ENCODE data around the gene ZDHHC5. TPM values are rescaled to one million over a fixed set of nuclear protein-coding genes. Genes with fewer than 3 reads are reported as not detected.

The ZDHHC5 gene
- total RNA-seq (2021): 65.2 and 67.2 TPM in 2 replicates
- long read RNA-seq, full-length matches to known transcripts: 26 of 60 reads
- long read RNA-seq, partial matches to known transcripts: 21 of 60 reads
- long read RNA-seq, other reads (novel, unspliced or antisense): 13 of 60 reads

DNA sequence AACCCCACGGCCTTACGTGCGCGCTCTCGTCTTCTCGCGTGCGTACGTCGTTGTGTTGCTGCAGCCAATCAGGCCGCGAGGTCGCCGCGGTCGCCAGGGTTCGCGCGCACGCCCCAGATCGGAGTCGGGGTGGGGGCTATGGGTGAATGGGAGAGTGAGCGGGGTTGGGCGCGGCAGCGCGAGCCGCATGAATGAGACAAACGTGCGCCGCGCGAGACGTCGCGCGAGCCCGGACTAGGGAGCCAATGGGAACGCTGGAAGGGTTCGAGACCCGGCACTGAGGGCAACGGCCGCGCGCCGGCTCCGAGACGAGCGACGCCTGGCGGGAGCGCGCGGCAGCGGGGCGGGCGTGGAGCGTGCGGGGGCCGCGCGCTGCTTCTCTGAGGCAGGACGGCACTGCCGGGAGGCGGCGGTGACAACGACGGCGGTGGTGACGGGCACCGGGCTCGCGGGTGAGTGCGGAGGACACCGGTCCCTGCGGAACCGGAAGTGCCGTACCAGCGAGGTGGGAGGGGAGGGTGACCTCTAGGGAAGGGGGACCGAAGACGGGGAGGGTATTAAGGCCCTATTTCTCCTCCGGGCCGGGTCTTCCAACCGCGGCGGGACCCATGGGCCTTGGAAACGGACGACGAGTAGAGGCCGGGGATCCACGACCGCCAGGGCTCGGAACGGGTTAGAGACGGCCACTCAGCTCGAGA, at the start of gene ZDHHC5:
ZDHHC5 (plus strand) TSS at position 379 of the 698 bp plus-strand sequence. CDS start 4,977 bp downstream, outside the sequence.
- TF ChIP-seq CTCF (conservative IDR thresholded peaks at IDR 0.05): peak; percentile 56
- Histone ChIP-seq H3K23me2 (ENCODE audit: insufficient read length, low read depth, low read length, poor library complexity, severe bottlenecking) (peaks cover 6% of the 10 kb centered on the region), H4K5ac (ENCODE audit: insufficient read length, low read depth, low read length) (no peak within 1 kb of the TSS), H3K9ac (ENCODE audit: extremely low read depth, insufficient read length, low read length) (peak within 1 kb of the TSS; percentile 98), H3K27ac (ENCODE audit: insufficient read length, low read depth, low read length) (peak within 1 kb of the TSS; percentile 93), H3K23ac (ENCODE audit: insufficient read length, low read depth, low read length) (no peak within 1 kb of the TSS), H3K4me2 (ENCODE audit: insufficient read depth, insufficient read length, low read length) (peak within 1 kb of the TSS; percentile 94), H2BK20ac (ENCODE audit: low read depth, low read length, poor library complexity, severe bottlenecking) (no peak within 1 kb of the TSS), H3K9me3 (ENCODE audit: control insufficient read depth, low read depth, low read length) (no peaks in the 10 kb centered on the region), H2BK15ac (ENCODE audit: low read depth, low read length) (no peak within 1 kb of the TSS), H3K4me1 (ENCODE audit: insufficient read depth, low read length) (no peaks in the 10 kb centered on the region), H3K79me2 (ENCODE audit: insufficient read depth, low read length) (peaks cover 9% of the 10 kb centered on the region; the same call in 1 of the 2 replicates), H2AFZ (ENCODE audit: low read length) (peak within 1 kb of the TSS; percentile 82), H2AK5ac (ENCODE audit: insufficient read length, low read length) (no peak within 1 kb of the TSS), H3K18ac (ENCODE audit: insufficient read length, low read depth, low read length) (peak within 1 kb of the TSS; percentile 97), H3K4ac (ENCODE audit: low read depth, low read length) (no peak within 1 kb of the TSS; the same call in 1 of the 2 replicates), H2BK120ac (ENCODE audit: low read depth, low read length, poor library complexity, severe bottlenecking) (peak within 1 kb of the TSS; percentile 72), H4K91ac (ENCODE audit: insufficient read length, low read depth, low read length) (no peak within 1 kb of the TSS), H4K20me1 (ENCODE audit: control insufficient read depth, insufficient read depth, insufficient read length) (no peaks in the 10 kb centered on the region), H3T11ph (ENCODE audit: low read length) (peak within 1 kb of the TSS; percentile 95), H3K27me3 (ENCODE audit: insufficient read depth, low read length) (no peaks in the 10 kb centered on the region), H3K14ac (ENCODE audit: insufficient read depth, low read length) (peak within 1 kb of the TSS; percentile 94), H2BK5ac (ENCODE audit: insufficient read length, low read length) (peak within 1 kb of the TSS; percentile 89), H2BK12ac (ENCODE audit: insufficient read length, low read depth, low read length) (no peak within 1 kb of the TSS), H3K56ac (ENCODE audit: insufficient read length, low read depth, low read length) (peak within 1 kb of the TSS; percentile 71), H4K8ac (replicated peaks; ENCODE audit: insufficient read length, low read depth, low read length) (no peak within 1 kb of the TSS), H3K79me1 (ENCODE audit: insufficient read depth, low read depth, low read length, poor library complexity, severe bottlenecking) (peaks cover under 1% of the 10 kb centered on the region)
- peak within 1 kb of the TSS; percentile 100 for H3K27ac Mint-ChIP-seq
- no peaks in the 10 kb centered on the region for H3K27me3 Mint-ChIP-seq (ENCODE audit: low read depth)
- peaks cover 10 to 18% (median 14%) of the 10 kb centered on the region in 3 experiments for H3K36me3 Mint-ChIP-seq (ENCODE audit: insufficient read depth in 1 of 3, low read depth in 3 of 3)
- no CpG with 5 or more reads among the region's 96 CpGs for WGBS (ENCODE audit: extremely low coverage, insufficient read length, low lambda C conversion rate)
- H3K4me1 Mint-ChIP-seq: peaks cover 14 to 19% of the 10 kb centered on the region in 2 experiments
- peaks cover 0 to 3% of the 10 kb centered on the region in 2 experiments; a peak in 3 of 5 replicates for H3K9me3 Mint-ChIP-seq
- peak within 1 kb of the TSS; percentile 91 to 95 for H3K4me3 Mint-ChIP-seq
- DNase-seq: peak; percentile 99

Measured in H9 (cell line).